HG03457 (cell line): Measurements from ENCODE around the gene GAS2L1.

Experiments used
- ATAC-seq: cut with Tn5 transposase; IDR thresholded peaks from one replicate; pipeline ENCODE4 v1.9.1; 2021; ENCODE audit warnings: moderate number of reproducible peaks; ENCODE audit not compliant: unreplicated experiment

Gene GAS2L1

GRCh38 chr22:29308791-29309262, 2.4 kb downstream of the GAS2L1 start:
- no peak for ATAC-seq

- no peak for ATAC-seq
These were observed 3.0 kb downstream of the GAS2L1 start for GRCh38 chr22:29309332-29310064.

- no peak for ATAC-seq
These were observed 3.8 kb downstream of the GAS2L1 start for GRCh38 chr22:29310065-29310862.

- ATAC-seq: no peak
These were observed 4.5 kb downstream of the GAS2L1 start for GRCh38 chr22:29310863-29311339.

- no peak for ATAC-seq
These were observed 5.2 kb downstream of the GAS2L1 start for GRCh38 chr22:29311464-29312217.

- ATAC-seq: no peak
These were observed 6.0 kb downstream of the GAS2L1 start for GRCh38 chr22:29312218-29313125.

GRCh38 chr22:29313126-29313575, 6.7 kb downstream of the GAS2L1 start:
- ATAC-seq: no peak

- ATAC-seq: no peak
These were observed 7.4 kb downstream of the GAS2L1 start for GRCh38 chr22:29313576-29314466.

- no peak for ATAC-seq
These were observed 8.3 kb downstream of the GAS2L1 start for GRCh38 chr22:29314537-29315285.

GRCh38 chr22:29315286-29316140, 9.1 kb downstream of the GAS2L1 start, which contains the start of gene RASL10A:
TSS of gene RASL10A (minus strand) at chr22:29315697. CDS start at chr22:29315246, 451 bp downstream.
- no peak for ATAC-seq

GRCh38 chr22:29316141-29316828, 9.8 kb downstream of the GAS2L1 start:
- ATAC-seq: no peak

- ATAC-seq: no peak
These were observed 11.5 kb downstream of the GAS2L1 start for GRCh38 chr22:29317827-29318454.

GRCh38 chr22:29319072-29319471, 12.6 kb downstream of the GAS2L1 start:
- ATAC-seq: no peak

GRCh38 chr22:29320546-29320945, 14.1 kb downstream of the GAS2L1 start:
- ATAC-seq: no peak

GRCh38 chr22:29323641-29324040, 17.2 kb downstream of the GAS2L1 start:
- ATAC-seq: no peak

- no peak for ATAC-seq
These were observed 18.9 kb downstream of the GAS2L1 start for GRCh38 chr22:29325356-29325755.
